ENCODE measurements around the gene ST8SIA1.

The ST8SIA1 gene

DNA sequence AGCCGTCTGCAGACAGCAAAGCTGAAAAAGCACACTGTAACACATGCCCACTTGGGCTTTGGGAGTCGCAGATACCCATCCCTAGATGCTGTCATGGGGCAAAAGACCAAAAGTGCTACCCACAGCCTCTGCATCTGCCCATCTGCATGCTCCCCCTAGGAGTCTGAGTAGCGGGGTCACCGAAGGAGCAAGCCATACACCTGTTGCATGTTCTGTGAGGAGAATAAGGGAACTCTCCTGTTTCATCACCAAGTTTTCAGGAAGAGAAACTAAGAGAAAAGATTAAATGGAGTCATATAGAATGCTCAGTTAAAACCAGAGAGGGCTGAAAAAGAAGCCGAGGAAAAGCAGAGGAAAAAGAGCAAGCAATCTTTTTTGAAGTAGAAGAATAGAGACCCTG, 13.7 kb upstream of the ST8SIA1 start:
- no peak overlapping the region for H3K4me3 ChIP-seq (ENCODE audit: low read depth, low read length)
- no peak for DNase-seq (ENCODE audit: low read depth)
- TF ChIP-seq, protein P1, sequence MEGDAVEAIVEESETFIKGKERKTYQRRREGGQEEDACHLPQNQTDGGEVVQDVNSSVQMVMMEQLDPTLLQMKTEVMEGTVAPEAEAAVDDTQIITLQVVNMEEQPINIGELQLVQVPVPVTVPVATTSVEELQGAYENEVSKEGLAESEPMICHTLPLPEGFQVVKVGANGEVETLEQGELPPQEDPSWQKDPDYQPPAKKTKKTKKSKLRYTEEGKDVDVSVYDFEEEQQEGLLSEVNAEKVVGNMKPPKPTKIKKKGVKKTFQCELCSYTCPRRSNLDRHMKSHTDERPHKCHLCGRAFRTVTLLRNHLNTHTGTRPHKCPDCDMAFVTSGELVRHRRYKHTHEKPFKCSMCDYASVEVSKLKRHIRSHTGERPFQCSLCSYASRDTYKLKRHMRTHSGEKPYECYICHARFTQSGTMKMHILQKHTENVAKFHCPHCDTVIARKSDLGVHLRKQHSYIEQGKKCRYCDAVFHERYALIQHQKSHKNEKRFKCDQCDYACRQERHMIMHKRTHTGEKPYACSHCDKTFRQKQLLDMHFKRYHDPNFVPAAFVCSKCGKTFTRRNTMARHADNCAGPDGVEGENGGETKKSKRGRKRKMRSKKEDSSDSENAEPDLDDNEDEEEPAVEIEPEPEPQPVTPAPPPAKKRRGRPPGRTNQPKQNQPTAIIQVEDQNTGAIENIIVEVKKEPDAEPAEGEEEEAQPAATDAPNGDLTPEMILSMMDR (conservative IDR thresholded peaks at IDR 0.05; ENCODE audit: low read depth, low read length) = no peak

DNA sequence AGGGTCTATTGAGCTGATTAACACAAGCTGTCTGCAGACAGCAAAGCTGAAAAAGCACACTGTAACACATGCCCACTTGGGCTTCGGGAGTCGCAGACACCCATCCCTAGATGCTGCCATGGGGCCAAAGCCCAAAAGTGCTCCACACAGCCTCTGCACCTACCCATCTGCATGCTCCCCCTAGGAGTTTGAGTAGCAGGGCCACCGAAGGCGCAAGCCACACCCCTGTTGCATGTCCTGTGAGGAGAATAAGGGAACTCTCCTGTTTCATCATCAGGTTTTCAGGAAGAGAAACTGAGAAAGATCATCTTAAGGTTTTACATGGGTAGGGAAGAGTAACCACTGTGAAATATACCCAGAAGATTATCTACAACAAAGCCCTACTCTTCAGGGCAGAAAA, 5.6 kb upstream of the ST8SIA1 start:
- no peak for DNase-seq (ENCODE audit: low read depth)
- H3K4me3 ChIP-seq (ENCODE audit: low read depth, low read length) = no peak overlapping the region
- TF ChIP-seq, protein P1 (conservative IDR thresholded peaks at IDR 0.05; ENCODE audit: low read depth, low read length) = no peak

DNA sequence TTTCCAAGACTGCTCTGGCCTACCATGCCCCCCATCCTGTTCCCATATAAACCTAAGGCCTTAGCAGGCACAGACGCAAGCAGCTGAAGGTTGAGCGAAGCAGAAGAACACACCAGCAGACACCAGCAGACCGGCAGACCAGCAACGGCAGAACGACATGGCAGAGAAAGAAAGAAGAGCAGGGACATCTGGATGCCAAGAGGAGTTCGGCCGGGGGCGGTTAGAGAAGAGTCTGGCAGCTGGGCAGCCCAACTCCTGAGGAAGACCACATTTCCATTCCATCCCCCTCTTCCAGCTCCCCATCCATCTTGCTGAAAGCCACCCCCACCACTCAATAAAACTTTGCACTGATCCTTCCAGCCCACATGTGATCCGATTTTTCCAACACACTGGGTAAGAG, 5.2 kb upstream of the ST8SIA1 start:
- TF ChIP-seq, protein P1 (conservative IDR thresholded peaks at IDR 0.05; ENCODE audit: low read depth, low read length) = no peak
- H3K4me3 ChIP-seq (ENCODE audit: low read depth, low read length) = no peak overlapping the region

DNA sequence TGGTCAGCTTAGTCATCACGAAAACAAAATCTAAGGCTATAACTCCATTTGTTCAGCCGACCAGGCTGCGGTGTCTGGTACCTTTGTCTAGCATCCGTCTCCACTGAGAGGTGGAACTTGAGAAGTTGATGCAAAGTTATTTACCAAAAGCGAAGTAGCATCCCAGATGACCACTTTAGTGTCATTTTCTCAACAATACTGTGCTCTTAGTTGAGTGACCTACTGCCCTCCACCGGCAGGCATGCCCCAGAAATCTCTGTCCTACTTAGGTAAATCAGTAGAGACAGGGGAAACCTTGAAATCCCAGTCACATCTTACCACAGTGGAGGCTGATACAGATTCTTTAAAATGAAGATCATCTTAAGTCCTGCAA, 1.3 kb upstream of the ST8SIA1 start:
- H3K4me3 ChIP-seq (ENCODE audit: low read depth, low read length) = peak overlapping the region; percentile 58
- TF ChIP-seq, protein P1 (conservative IDR thresholded peaks at IDR 0.05; ENCODE audit: low read depth, low read length) = no peak
- DNase-seq (ENCODE audit: low read depth) = no peak

More for the DNA sequence above, 5.2 kb upstream of the ST8SIA1 start:
- no peak for DNase-seq (ENCODE audit: low read depth)

DNA sequence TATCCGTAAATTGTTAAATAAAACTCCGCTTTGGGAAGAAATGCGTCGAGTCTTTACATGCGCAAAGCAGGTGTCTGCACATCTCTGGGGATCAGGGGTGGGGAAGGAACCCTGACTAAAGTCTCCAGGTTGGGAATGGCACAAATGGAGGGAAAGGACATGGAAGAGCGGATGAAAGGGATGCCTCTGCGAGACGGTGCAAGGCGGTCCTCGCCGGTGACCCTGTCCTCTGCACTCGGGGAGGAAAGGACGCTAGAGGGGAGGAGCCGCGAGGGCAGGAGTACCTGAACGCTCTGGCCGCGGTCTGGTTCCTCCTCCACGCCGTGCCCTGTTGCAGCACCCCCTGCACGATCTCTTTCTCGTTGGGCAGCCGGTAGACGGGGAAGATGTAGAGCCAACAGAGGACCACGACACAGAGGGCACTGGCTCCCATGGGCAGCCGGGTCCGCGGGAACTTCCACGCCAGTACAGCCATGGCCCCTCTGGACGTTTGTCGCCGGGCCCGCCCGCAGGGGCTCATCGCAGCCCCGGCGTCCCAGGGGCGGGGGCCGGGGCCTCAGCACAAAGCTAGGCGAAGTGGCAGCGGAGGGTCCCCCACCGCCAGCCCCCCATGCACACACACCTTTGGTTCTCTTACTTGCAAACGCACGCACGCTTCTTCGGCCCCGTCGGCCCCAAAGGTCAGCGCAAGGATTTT, 646 bp downstream of the ST8SIA1 start:
- no peak for DNase-seq (ENCODE audit: low read depth)
- TF ChIP-seq, protein P1 (conservative IDR thresholded peaks at IDR 0.05; ENCODE audit: low read depth, low read length) = no peak

DNA sequence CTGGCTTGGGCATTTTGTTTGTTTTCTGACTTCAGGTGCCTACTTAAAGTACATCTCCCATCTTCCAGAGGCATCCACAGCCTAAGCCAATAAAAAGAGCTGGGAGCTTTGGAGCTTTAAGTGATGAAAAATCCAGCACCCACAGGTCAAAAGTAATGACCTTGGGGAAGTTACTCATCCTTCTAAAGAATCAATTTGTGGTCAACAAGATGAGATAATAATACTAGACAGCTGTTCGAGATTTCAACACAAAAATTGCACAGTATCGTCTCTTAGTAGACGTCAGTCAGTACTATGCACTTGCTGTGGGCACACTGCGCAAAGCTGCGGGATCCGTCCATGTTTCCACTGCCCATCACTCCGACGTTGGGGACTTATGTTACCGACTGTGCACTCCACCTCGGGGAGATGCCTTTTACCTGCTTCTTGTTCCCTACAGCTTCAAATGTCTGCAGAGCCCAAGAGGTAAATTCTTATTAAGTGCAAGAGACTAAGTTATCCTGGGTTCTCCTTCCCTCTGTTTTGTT, 1.3 kb downstream of the ST8SIA1 start:
- TF ChIP-seq, protein P1 (conservative IDR thresholded peaks at IDR 0.05; ENCODE audit: low read depth, low read length) = no peak
- DNase-seq (ENCODE audit: low read depth) = peak; percentile 54
- no peak overlapping the region for H3K4me3 ChIP-seq (ENCODE audit: low read depth, low read length)

More for the DNA sequence above, 646 bp downstream of the ST8SIA1 start:
- peak overlapping the region; percentile 58 for H3K4me3 ChIP-seq (ENCODE audit: low read depth, low read length)

DNA sequence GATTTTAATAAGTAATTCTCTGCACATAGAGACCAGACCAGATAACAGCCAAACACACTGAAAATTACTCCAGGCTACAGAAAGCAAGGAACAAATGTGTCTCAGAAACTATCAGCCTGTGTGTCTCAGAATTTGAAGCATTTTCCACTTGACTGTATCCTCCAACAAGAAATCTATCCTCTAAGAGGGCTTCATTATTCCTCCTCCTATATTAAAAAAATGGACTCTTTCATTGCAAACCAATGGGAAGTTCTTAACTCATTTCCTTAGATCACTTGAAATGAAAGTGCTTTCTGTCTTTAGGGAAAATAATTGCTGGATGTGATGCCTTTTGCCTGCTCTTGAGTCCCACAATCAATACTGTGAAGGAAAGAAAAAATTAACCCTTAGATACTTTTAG, 2.3 kb downstream of the ST8SIA1 start:
- no peak for DNase-seq (ENCODE audit: low read depth)
- TF ChIP-seq, protein P1 (conservative IDR thresholded peaks at IDR 0.05; ENCODE audit: low read depth, low read length) = no peak
- H3K4me3 ChIP-seq (ENCODE audit: low read depth, low read length) = no peak overlapping the region

Data from choroid plexus epithelial cell (primary cell).